H1 (cell line): ENCODE results near the gene ADCY7. TPM values are rescaled to one million over a fixed set of nuclear protein-coding genes. Genes with fewer than 3 reads are reported as not detected.

ENCODE experiments used
- CTCF ChIA-PET: fragments of 300-600 bp; sonication (Branson Sonifier 250); formaldehyde crosslinking; loops from one replicate; lab custom pipeline; 2021; ENCODE audit not compliant: partially characterized antibody; lab: Charles Lee
- POLR2A ChIA-PET: fragments of 300-600 bp; sonication (Branson Sonifier 250); formaldehyde crosslinking; loops from one replicate; lab custom pipeline; 2021; ENCODE audit warnings: inconsistent platforms; ENCODE audit not compliant: partially characterized antibody; lab: Charles Lee
- DNase-seq, 2 experiments: peaks; one replicate each; pipeline versions ENCODE4 v3.0.0 to v3.0.0-alpha.2; 2010 to 2022; ENCODE audit warnings: low spot score in 2 of 2, low read depth in 1 of 2, mixed read lengths in 1 of 2
- FAIRE-seq: peaks from 2 replicates; lab custom pipeline; 2011; peaks lifted over from hg19 to GRCh38; lab: Jason Lieb, UNC
- H2AFZ ChIP-seq: 2 replicates; pipeline ENCODE4 v1.8.1; 2012; ENCODE audit warnings: low read length, inconsistent platforms
- H2AK5ac ChIP-seq: 2 replicates; pipeline ENCODE4 v1.6.1; 2013; ENCODE audit warnings: low read depth, low read length
- H2BK120ac ChIP-seq: replicated peaks from 2 replicates; pipeline ENCODE3; 2013; ENCODE audit warnings: low read depth, low read length, inconsistent platforms
- H2BK12ac ChIP-seq: 2 replicates; pipeline ENCODE4 v1.6.1; 2013; ENCODE audit warnings: low read depth, low read length
- H2BK15ac ChIP-seq: 2 replicates; pipeline ENCODE4 v1.6.1; 2013; ENCODE audit warnings: low read length
- H2BK20ac ChIP-seq: 2 replicates; pipeline ENCODE4 v1.6.1; 2013; ENCODE audit warnings: low read length
- H2BK5ac ChIP-seq: 2 replicates; pipeline ENCODE4 v1.6.1; 2013; ENCODE audit warnings: low read depth, low read length
- H3K14ac ChIP-seq: 2 replicates; pipeline ENCODE4 v1.6.1; 2013; ENCODE audit warnings: inconsistent platforms; ENCODE audit not compliant: insufficient read length
- H3K18ac ChIP-seq: 2 replicates; pipeline ENCODE4 v1.6.1; 2013; ENCODE audit warnings: low read length; ENCODE audit errors: extremely low read depth
- H3K23ac ChIP-seq: 2 replicates; pipeline ENCODE4 v1.6.1; 2013; ENCODE audit warnings: inconsistent platforms; ENCODE audit not compliant: insufficient read length
- H3K23me2 ChIP-seq: 2 replicates; pipeline ENCODE4 v1.6.1; 2013; ENCODE audit warnings: low read depth, low read length
- H3K27ac ChIP-seq: 2 replicates; pipeline ENCODE4 v1.6.1; 2011; ENCODE audit warnings: low read depth, low read length, inconsistent platforms
- H3K27me3 ChIP-seq, 4 experiments: replicated peaks in 1 of 4; 1 replicate in 1 of 4; 2 replicates in 3 of 4; pipeline versions ENCODE4 v1.6.1 to v1.8.1; 2011 to 2013; ENCODE audit warnings: low read length in 3 of 4, mild to moderate bottlenecking in 3 of 4, inconsistent platforms in 2 of 4, mixed read lengths in 2 of 4, moderate library complexity in 1 of 4; ENCODE audit not compliant: control insufficient read depth in 3 of 4, insufficient read depth in 3 of 4; ENCODE audit errors: extremely low read depth in 1 of 4
- H3K36me3 ChIP-seq, 4 experiments: 2 replicates each; pipeline versions ENCODE4 v1.6.1 to v1.8.1; 2011 to 2013; ENCODE audit warnings: mild to moderate bottlenecking in 4 of 4, low read length in 3 of 4, moderate library complexity in 2 of 4, control low read depth in 1 of 4, inconsistent platforms in 1 of 4; ENCODE audit not compliant: insufficient read depth in 4 of 4, control insufficient read depth in 2 of 4
- H3K4ac ChIP-seq: replicated peaks from 2 replicates; pipeline ENCODE3; 2013; ENCODE audit warnings: low read length, low read depth, mixed read lengths, inconsistent platforms; ENCODE audit not compliant: insufficient read length
- H3K4me1 ChIP-seq, 4 experiments: replicated peaks in 1 of 4; 1 replicate in 1 of 4; 2 replicates in 3 of 4; pipeline versions ENCODE4 v1.6.1 to v1.8.1; 2011 to 2013; ENCODE audit warnings: low read length in 3 of 4, inconsistent platforms in 2 of 4, mixed read lengths in 1 of 4; ENCODE audit not compliant: insufficient read depth in 4 of 4, control insufficient read depth in 3 of 4
- H3K4me2 ChIP-seq, 2 experiments: 2 replicates each; pipeline versions ENCODE4 v1.6.1 to v1.8.1; 2011 to 2013; ENCODE audit warnings: low read depth in 2 of 2, low read length in 2 of 2, control low read depth in 1 of 2, inconsistent platforms in 1 of 2, mild to moderate bottlenecking in 1 of 2; ENCODE audit not compliant: insufficient read depth in 1 of 2
- H3K4me3 ChIP-seq, 4 experiments: fragments of 200-600, 300-600 bp in 1 of 4; sonication (generic), shearing (Covaris generic), sonication (Bioruptor Twin) in 1 of 4; 2 replicates each; pipeline versions ENCODE4 v1.5.1 to v1.8.1; 2011 to 2016; ENCODE audit warnings: low read length in 4 of 4, low read depth in 3 of 4, control low read depth in 2 of 4, inconsistent platforms in 2 of 4, mild to moderate bottlenecking in 2 of 4, mixed read lengths in 1 of 4, moderate library complexity in 1 of 4; ENCODE audit not compliant: insufficient read depth in 2 of 4; ENCODE audit errors: extremely low read depth in 1 of 4
- H3K56ac ChIP-seq: replicated peaks from 2 replicates; pipeline ENCODE3; 2013; ENCODE audit warnings: low read depth, mild to moderate bottlenecking, mixed read lengths, low read length, inconsistent platforms; ENCODE audit not compliant: insufficient read length
- H3K79me1 ChIP-seq: 2 replicates; pipeline ENCODE4 v1.6.1; 2013; ENCODE audit warnings: low read depth, low read length, control low read depth
- H3K79me2 ChIP-seq, 2 experiments: 2 replicates each; pipeline versions ENCODE4 v1.6.1 to v1.8.1; 2012 to 2013; ENCODE audit warnings: low read length in 2 of 2, mild to moderate bottlenecking in 2 of 2, inconsistent platforms in 1 of 2; ENCODE audit not compliant: insufficient read depth in 2 of 2, control insufficient read depth in 1 of 2
- H3K9ac ChIP-seq, 4 experiments: replicated peaks in 1 of 4; 1 replicate in 1 of 4; 2 replicates in 3 of 4; pipeline versions ENCODE4 v1.6.1 to v1.8.1; 2011 to 2013; ENCODE audit warnings: low read depth in 3 of 4, low read length in 3 of 4, control low read depth in 2 of 4, mild to moderate bottlenecking in 2 of 4, moderate library complexity in 2 of 4, inconsistent platforms in 1 of 4; ENCODE audit errors: extremely low read depth in 1 of 4
- H3K9me3 ChIP-seq, 2 experiments: 2 replicates each; pipeline versions ENCODE4 v1.6.1 to v1.8.1; 2012 to 2013; ENCODE audit warnings: mild to moderate bottlenecking in 2 of 2, moderate library complexity in 2 of 2, control low read depth in 1 of 2, inconsistent platforms in 1 of 2, low read depth in 1 of 2, low read length in 1 of 2, mixed read lengths in 1 of 2; ENCODE audit not compliant: insufficient read depth in 2 of 2
- H4K20me1 ChIP-seq, 2 experiments: replicated peaks in 1 of 2; 2 replicates each; pipeline versions ENCODE3 to v1.8.1; 2011 to 2013; ENCODE audit warnings: inconsistent platforms in 2 of 2, low read length in 2 of 2, mild to moderate bottlenecking in 1 of 2; ENCODE audit not compliant: insufficient read depth in 2 of 2, control insufficient read depth in 1 of 2
- H4K5ac ChIP-seq: 2 replicates; pipeline ENCODE4 v1.6.1; 2013; ENCODE audit warnings: low read length, low read depth, mixed read lengths, inconsistent platforms; ENCODE audit not compliant: insufficient read length
- H4K8ac ChIP-seq: 2 replicates; pipeline ENCODE4 v1.8.0; 2013; ENCODE audit warnings: mild to moderate bottlenecking, moderate library complexity, low read length, inconsistent platforms; ENCODE audit not compliant: insufficient read depth; ENCODE audit errors: extremely low read depth
- H4K91ac ChIP-seq: replicated peaks from 2 replicates; pipeline ENCODE3; 2013; ENCODE audit warnings: low read length, mixed read lengths, inconsistent platforms; ENCODE audit not compliant: insufficient read length
- KDM4A ChIP-seq: IDR thresholded peaks from one replicate; pipeline ENCODE4 v1.7.1; 2012; ENCODE audit warnings: low read depth, mild to moderate bottlenecking, moderate library complexity, low read length, inconsistent platforms; ENCODE audit not compliant: severe bottlenecking
- PHF8 ChIP-seq: fragments of 200-600 bp; sonication (generic); conservative IDR thresholded peaks from 2 replicates; pipeline ENCODE4 v1.7.1; 2012; ENCODE audit warnings: low read depth, mild to moderate bottlenecking, inconsistent platforms, low read length, moderate library complexity
- SIN3A ChIP-seq, 2 experiments: IDR thresholded peaks in 1 of 2; conservative IDR thresholded peaks in 1 of 2; 2 replicates each; pipeline ENCODE4 v1.6.1; 2011 to 2012; ENCODE audit warnings: low read length in 2 of 2, improper control_type of control experiment in 1 of 2, low read depth in 1 of 2, mild to moderate bottlenecking in 1 of 2
- TCF12 ChIP-seq: IDR thresholded peaks from 2 replicates; pipeline ENCODE4 v1.6.1; 2011; ENCODE audit warnings: low read depth, mild to moderate bottlenecking, low read length
- USF2 ChIP-seq: IDR thresholded peaks from 2 replicates; pipeline ENCODE4 v1.6.1; 2011; ENCODE audit warnings: low read length, improper control_type of control experiment
- WGBS, 2 experiments: shearing (Covaris generic) in 1 of 2; methylation state at CpG; one replicate each; pipeline versions ENCODE4 v1.1.6 to v1.1.7; 2013 to 2015; ENCODE audit warnings: low lambda C conversion rate in 2 of 2, mixed read lengths in 2 of 2, inconsistent platforms in 1 of 2, low coverage in 1 of 2, missing lambda C conversion rate in 1 of 2; ENCODE audit not compliant: insufficient replicate concordance in 2 of 2, insufficient coverage in 1 of 2, insufficient read length in 1 of 2; ENCODE audit errors: extremely low coverage in 1 of 2, missing lambda C conversion rate in 1 of 2; 5-methylcytosine and 5-hydroxymethylcytosine counted together
- polyA plus RNA-seq, 7 experiments: library from polyadenylated mRNA; depleted of rRNA in 3 of 7; stranded (reverse) in 5 of 7; unstranded in 2 of 7; fragments of >200 nt in 5 of 7; fragments of 200-250 nt in 2 of 7; gene quantifications; 1 replicate in 5 of 7; 2 replicates in 1 of 7; 4 replicates in 1 of 7; pipeline versions ENCODE4 v1.2.1 to v1.2.3, GENCODE V29; 2011 to 2013; ENCODE audit warnings: missing spikeins in 2 of 7, mixed read lengths in 2 of 7
- total RNA-seq: library from RNA; stranded (reverse); fragmentation: NEBNext Ultra II Directional; extraction: Animal tissue kit (Norgen Biotek cat#: 25700); gene quantifications from 2 replicates; pipeline ENCODE4 v1.2.1, GENCODE V29; 2021

The ADCY7 gene
- total and polyA plus RNA-seq, 2 of the 8 experiments (the other 6 are each of a cell fraction or from before 2014, with no cell fraction given), result 2.4 to 5.1 TPM

- Histone ChIP-seq H2AFZ (no peak overlapping the region), H3K4ac (no peak overlapping the region), H3K18ac (no peak overlapping the region), H2BK120ac (no peak overlapping the region), H2AK5ac (no peak overlapping the region), H3K9me3 (no peaks in the 10 kb centered on the region), H3K79me1 (no peaks in the 10 kb centered on the region; the same call in 1 of the 2 replicates), H3K23me2 (no peaks in the 10 kb centered on the region), H3K79me2 (no peaks in the 10 kb centered on the region), H2BK15ac (no peak overlapping the region), H4K5ac (no peak overlapping the region), H2BK12ac (no peak overlapping the region), H3K23ac (no peak overlapping the region), H3K9ac (no peak overlapping the region), H3K14ac (no peak overlapping the region), H2BK5ac (no peak overlapping the region), H3K56ac (no peak overlapping the region), H2BK20ac (no peak overlapping the region), H3K27me3 (no peaks in the 10 kb centered on the region), H3K4me3 (no peak overlapping the region), H3K4me2 (no peak overlapping the region), H4K20me1 (peaks cover 2 to 5% of the 10 kb centered on the region in 2 experiments), H4K91ac (no peak overlapping the region), H3K36me3 (peaks cover 6 to 60% (median 33%) of the 10 kb centered on the region in 4 experiments; a peak in 7 of 8 replicates), H3K27ac (no peak overlapping the region), H3K4me1 (no peaks in the 10 kb centered on the region), H4K8ac (no peak overlapping the region)
- CTCF ChIA-PET, result interaction anchor here (0.9 to 7.5 kb wide), 16 partner anchors 11 to 352 kb away, joined by 3 to 92 read pairs (median 4); no protein-coding TSS in a partner anchor
- WGBS, 2 experiments, result 94% methylated on average over 5 of the region's 5 CpGs; no CpG with 5 or more reads in 1 of the 2 experiments
- POLR2A ChIA-PET, result interaction anchor here (1.1 kb wide), 1 partner anchor 28 kb away, joined by 5 read pairs; no protein-coding TSS in a partner anchor
- FAIRE-seq (no peak), DNase-seq (no peak)
- TF ChIP-seq KDM4A (no peak), PHF8 (no peak), USF2 (no peak), SIN3A (conservative IDR thresholded peaks at IDR 0.05 in 1 of 2, IDR thresholded peaks at IDR 0.05 in 1 of 2; ENCODE audit: low read depth in 1 of 2, low read length in 2 of 2) (no peak), TCF12 (no peak)
These were observed 59.9 kb downstream of the ADCY7 start for GRCh38 chr16:50326264-50326663.
